ENCODE measurements around the gene NSF.

The NSF gene

GRCh38 chr17:46722662-46723285 lies 132.3 kb downstream of the NSF start:
- ChIA-PET POLR2A (ENCODE audit: low non-redundant PET) (no interaction called here), CTCF (no interaction called here)
- H3K27ac ChIP-seq: no peak overlapping the region
- TF ChIP-seq, protein P1, sequence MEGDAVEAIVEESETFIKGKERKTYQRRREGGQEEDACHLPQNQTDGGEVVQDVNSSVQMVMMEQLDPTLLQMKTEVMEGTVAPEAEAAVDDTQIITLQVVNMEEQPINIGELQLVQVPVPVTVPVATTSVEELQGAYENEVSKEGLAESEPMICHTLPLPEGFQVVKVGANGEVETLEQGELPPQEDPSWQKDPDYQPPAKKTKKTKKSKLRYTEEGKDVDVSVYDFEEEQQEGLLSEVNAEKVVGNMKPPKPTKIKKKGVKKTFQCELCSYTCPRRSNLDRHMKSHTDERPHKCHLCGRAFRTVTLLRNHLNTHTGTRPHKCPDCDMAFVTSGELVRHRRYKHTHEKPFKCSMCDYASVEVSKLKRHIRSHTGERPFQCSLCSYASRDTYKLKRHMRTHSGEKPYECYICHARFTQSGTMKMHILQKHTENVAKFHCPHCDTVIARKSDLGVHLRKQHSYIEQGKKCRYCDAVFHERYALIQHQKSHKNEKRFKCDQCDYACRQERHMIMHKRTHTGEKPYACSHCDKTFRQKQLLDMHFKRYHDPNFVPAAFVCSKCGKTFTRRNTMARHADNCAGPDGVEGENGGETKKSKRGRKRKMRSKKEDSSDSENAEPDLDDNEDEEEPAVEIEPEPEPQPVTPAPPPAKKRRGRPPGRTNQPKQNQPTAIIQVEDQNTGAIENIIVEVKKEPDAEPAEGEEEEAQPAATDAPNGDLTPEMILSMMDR (conservative IDR thresholded peaks at IDR 0.05; ENCODE audit: low read depth): no peak
- DNase-seq (ENCODE audit: low spot score): no peak

DNA sequence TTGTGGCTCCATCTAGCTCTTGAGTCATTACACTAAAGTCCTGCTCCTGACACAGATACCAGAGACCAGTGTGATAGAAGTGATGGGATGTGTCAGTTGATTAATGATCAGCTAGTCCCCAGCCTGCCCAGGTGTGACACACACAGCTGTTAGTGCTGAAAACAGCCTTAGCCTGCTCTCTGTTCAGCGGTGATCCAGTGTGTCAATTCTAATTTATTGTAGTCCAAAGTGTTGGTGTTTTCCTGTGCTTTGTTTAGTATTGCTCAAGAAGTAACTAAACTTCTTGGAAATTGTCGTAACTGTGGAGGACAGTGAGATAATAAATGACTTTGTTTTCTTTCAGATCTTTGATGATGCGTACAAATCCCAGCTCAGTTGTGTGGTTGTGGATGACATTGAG lies 135.7 kb downstream of the NSF start:
- POLR2A ChIA-PET (ENCODE audit: low non-redundant PET): no interaction called here
- TF ChIP-seq, protein P1 (conservative IDR thresholded peaks at IDR 0.05; ENCODE audit: low read depth): no peak
- H3K27ac ChIP-seq: no peak overlapping the region
- DNase-seq (ENCODE audit: low spot score): no peak
- CTCF ChIA-PET: interaction anchor here (0.7 kb wide), 1 partner anchor 591 kb away, joined by 3 read pairs; no protein-coding TSS in a partner anchor

DNA sequence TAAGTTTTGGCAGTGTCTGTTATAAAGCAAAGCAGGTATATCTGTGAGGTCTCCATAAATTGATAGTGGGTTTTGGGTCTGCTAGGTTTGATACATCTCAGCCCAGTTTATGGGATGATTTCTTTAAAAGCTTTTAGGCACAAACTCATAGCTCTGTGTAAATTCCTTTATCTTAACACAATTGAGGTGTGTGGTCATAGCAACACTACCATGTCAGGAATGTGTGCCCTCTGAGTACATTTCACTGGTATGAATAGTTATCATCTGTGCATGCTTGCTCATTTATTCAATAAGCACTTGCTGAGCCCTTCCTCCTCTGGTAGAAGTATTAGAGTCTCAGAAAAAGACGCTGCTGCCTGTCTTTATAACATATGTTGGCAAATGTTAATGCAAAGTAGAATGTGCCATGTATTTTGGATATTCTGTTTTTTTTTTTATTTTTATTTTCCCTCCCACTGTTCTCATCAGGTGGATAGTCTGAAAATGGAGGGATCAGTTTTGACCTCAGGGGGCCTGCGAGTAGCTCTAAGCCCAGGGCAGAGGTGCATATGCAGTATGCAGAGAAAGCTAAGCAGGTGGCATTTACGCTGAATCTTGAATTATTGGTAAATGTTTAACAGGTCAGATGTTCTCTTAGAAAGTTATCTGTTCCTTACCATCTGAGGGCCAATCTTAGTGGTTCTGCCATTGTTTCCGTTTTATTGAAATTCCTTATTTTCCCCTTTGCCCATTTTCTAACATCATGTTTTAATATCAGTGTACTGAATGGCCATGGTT lies 137.3 kb downstream of the NSF start:
- no peak overlapping the region for H3K27ac ChIP-seq
- peak; percentile 69 for DNase-seq (ENCODE audit: low spot score)
- CTCF ChIA-PET: no interaction called here
- TF ChIP-seq, protein P1 (conservative IDR thresholded peaks at IDR 0.05; ENCODE audit: low read depth): no peak
- POLR2A ChIA-PET (ENCODE audit: low non-redundant PET): no interaction called here

- DNase-seq (ENCODE audit: low spot score): no peak
- ChIA-PET CTCF (no interaction called here), POLR2A (ENCODE audit: low non-redundant PET) (no interaction called here)
- TF ChIP-seq, protein P1 (conservative IDR thresholded peaks at IDR 0.05; ENCODE audit: low read depth): no peak
- no peak overlapping the region for H3K27ac ChIP-seq
These were observed 139.6 kb downstream of the NSF start for GRCh38 chr17:46730026-46730425.

DNA sequence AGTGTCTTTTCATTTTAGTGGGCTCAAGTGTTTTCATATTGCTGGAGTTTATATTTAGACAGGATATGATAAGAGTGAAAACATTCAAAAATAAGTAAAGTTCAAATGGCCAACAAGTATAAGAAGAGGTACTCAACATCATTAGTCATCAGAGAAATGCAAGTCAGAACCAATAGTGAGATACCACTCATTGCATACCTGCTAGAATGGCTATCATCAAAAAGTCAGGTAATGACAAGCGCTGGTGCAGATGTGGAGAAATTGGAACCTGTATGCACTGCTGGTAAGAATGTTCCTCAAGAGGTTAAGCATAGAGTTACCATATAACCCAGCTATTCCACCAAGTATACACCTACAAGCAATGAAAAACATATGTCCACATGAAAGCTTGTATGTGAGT lies 140.2 kb downstream of the NSF start:
- CTCF ChIA-PET: no interaction called here
- POLR2A ChIA-PET (ENCODE audit: low non-redundant PET): no interaction called here
- H3K27ac ChIP-seq: no peak overlapping the region
- peak; percentile 17 for DNase-seq (ENCODE audit: low spot score)
- TF ChIP-seq, protein P1 (conservative IDR thresholded peaks at IDR 0.05; ENCODE audit: low read depth): no peak

- TF ChIP-seq, protein P1 (conservative IDR thresholded peaks at IDR 0.05; ENCODE audit: low read depth): no peak
- CTCF ChIA-PET: interaction anchor here (0.6 kb wide), 1 partner anchor 523 kb away, joined by 5 read pairs; no protein-coding TSS in a partner anchor
- POLR2A ChIA-PET (ENCODE audit: low non-redundant PET): no interaction called here
- no peak overlapping the region for H3K27ac ChIP-seq
- DNase-seq (ENCODE audit: low spot score): no peak
These were observed 141.7 kb downstream of the NSF start for GRCh38 chr17:46732160-46732559.
